Cerebellar nuclear complex (tissue), 1 donor: ENCODE results near the gene EPB41L2.

ENCODE experiments used
- DNase-seq, 2 experiments: peaks; one replicate each; lab custom pipeline; 2025; lab: John Stamatoyannopoulos, UW

Gene EPB41L2

DNA sequence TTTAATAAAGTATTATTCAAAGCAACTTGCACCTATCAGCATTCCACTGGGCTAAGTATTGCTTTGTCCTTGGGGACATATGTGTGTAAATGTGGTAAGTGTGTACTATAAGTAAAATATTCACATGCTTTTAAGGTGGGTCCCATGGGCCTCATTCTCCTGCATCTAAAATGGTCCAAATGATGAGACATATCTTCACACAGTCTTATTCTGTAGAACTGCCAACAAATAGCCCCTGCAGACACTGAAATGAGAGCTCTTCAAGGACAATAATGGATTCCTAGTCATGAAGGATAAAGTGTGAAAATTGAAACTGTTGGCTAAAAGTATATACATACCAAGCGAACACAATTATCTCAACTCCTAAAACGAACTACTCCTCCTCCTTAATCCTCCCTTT is 154.1 kb downstream of the EPB41L2 start:
- no peak for DNase-seq

DNA sequence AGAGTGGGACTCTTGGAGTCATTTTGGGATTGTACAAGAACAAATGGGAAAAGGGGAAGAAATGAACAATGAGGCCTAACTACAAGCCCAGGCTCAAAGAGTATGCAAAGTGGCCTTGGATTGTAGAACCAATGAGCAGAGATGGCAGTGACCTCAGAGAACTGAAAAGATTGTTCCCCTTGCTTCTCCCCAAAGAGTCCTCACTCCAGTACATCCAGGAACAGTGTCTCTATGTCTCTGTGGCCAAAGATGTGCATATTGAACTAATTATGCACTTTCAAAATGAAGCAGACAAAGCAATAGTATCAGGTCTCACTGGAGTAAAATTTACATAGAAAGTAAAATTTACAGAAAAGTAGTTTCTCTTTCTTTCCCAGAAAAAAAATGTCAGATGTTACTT is 154.9 kb downstream of the EPB41L2 start:
- DNase-seq = no peak

DNA sequence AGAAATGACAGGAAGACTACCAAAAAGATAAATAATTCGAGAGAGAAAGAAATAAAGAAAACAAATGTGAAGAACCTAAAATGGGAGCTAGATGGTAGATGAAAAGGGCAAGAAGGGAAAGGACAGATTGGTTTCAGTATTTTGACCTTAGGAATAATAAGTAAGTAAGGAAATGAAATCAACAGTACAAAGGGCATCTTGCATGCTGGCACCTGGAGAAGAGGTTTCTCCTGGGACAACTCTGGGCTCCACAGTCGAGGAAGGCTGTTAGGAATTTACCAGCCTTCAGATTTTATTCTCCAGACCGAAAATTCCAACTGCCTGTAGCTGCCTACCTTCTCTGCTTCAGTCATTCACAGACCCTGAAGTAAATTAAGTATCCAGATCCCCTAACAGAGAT is 155.4 kb downstream of the EPB41L2 start:
- DNase-seq = no peak

DNA sequence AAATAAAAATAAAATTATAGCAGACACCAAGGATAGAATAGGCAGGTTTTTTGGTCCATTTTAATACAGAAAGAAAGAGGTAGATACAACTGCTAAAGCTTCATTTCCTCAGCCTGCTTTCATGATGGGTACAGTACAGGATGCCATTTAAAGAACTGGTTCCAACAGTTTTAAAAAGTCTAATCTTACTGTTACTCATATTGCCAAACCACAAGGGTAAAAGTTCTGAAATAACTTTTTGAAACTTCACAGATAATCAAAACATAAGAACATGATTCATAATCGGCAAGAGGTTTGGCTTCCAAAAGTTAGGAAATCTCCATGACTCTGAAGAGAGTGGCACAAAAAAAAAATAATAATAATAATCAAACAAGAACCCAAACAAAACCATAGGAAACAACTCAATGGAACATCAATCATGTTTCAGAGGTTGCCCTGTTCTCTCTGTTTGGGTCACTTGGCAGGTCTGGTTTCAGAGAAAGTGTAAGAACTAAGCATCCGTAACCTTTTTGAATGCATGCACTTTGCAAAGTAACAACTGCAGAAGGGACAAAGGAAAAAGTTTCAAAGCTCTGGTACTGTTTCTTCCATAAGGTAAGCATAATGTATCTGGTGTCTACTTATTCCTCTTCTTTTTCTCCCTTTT is 156.2 kb downstream of the EPB41L2 start:
- no peak for DNase-seq

DNA sequence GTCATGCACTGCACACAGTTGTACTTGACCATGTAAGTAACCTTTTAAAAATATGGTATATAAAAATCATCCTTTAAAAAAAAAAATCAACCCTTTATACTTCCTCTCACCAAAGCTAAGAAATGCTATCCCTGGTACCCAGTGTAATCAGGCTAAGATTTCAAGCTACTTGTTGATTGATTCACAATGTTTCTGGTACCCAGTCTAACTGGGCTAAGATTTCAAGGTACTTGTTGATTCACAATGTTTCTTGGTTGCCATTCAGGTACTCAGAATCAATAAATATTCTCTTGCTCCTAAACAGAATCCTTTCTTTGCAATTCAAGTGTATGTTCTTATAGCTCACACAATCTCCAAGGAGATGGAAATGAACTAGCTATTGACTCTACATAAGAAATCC is 159.4 kb downstream of the EPB41L2 start:
- no peak for DNase-seq

DNA sequence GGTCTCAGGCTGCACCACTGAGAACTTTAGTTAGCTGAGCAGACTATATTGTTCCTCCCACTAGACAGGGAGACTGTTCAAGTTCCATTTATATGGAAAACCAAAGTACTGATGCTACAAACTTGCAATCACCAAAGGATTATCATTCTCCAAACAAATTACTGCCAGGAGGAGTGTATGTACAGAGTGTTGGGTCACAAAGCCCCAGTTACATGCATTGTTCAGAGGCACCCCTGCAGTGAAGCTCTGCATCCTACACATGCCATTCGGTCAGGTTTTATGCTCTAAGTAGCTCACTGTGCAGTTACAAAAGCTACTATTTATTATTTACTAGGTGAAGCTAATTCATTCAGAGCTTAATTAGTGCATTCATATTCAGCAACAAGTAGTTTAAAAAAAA is 160.0 kb downstream of the EPB41L2 start:
- no peak for DNase-seq

DNA sequence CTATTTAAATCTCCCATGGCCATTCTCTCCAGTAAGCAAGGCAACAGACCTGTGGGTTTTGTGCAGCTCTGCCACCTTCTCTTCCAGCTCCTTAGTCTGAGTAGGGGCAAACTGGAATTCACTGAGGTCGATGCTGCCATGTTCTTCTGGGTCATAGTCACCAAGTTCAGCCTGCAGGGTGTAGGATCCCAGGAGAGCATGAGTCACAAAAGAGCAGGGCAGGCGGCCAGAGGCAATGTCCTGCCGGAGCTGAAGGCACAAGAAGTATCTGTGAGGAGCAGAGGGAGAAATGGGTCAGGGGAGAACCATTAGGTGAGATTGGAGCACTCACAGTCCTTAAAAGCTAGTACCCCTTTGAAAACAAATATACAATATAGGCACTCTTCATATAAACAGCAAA is 162.1 kb downstream of the EPB41L2 start:
- no peak for DNase-seq

DNA sequence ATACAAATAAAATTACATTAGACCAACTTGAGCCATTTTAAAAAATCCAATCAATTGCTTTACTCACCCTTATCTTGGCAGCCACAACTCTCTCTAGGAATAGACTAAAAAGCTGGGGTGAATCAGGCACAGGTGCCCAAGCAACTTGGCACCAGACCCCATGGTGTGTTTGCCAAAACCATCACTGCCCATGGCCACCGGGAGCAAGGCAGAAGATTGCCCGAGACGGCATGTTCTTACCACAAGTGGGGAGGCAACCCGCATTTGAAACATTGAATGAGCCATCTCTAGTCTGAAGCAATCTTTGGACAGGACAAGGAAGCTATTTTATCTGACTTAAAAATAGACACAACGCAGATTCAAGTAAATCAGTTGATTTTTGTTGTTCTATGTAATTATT is 166.8 kb downstream of the EPB41L2 start:
- DNase-seq = no peak

DNA sequence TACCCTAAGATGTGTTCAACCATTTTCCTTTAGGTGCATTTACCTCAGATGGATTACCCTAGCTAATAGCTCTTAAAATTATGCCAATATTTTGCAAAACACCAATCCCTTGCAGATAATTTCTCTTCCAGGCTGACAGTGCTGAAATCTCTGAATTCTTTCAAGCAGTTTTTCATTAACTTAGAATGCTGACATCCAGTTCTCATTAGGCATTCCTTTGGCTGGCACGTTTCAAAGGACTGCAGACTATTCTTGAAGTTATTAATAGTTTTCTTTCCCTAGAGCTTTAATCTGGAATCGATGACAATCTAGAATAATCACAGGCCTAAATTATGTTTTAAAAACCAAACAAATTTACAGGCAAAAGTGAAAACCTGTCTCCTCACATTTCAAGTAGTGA is 167.5 kb downstream of the EPB41L2 start:
- DNase-seq = no peak

DNA sequence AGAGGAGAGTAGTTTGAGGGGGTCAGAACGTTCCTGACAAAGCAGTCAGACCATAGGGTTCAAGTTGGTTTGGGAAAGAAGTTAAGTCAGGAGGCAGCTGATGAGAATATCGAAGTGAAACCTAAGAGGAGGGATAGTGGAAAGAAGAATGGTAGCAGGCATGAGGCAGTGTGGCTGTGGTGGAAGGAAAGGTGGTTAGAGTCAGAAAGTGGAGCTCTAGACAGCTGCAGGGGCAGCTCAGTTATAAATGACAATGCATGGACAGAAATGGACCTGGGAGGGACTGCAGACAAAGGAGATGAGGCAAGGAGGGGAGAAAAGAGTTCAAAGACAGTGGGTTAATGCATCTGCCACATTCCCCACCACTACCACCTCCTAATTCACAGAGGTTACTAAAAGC is 169.3 kb downstream of the EPB41L2 start:
- no peak for DNase-seq

DNA sequence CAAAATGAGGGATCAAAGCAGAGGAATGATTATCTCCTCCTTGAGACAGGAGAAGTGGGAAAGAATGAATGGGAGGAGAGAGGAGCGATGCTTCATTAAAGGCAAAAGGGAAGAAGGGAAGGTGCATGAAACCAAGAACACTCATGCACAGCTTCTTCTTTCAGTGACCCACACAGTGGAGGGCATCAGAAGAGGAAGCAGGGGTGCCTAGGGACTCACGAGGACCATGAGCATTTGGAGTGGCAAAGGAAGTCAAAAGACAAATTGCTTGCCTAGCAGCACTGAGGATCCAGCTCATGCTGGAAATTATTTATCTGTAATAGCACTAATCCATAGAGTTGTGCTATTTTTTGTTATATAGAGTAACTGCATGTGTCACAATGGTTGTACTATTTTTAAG is 169.8 kb downstream of the EPB41L2 start:
- no peak for DNase-seq

DNA sequence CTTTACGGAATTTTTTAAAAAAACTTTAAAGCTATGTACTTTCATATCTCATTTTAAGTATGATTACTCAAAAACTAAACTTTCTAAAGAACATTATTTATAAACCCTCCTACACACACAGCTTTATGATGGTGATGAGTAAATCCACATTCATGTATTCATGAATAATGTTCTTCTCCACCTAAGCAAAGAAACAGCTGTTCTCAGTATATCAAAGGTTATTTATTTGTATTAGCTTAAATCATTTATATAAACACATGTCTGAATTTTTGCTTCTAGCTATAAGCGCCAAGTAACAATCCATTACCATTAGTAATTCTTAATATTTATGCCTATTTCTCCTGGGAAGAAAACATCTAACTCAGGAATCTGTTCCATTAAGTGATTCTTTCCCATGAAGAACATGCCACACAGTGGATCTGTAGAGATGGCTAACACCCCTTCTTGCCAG is 172.5 kb downstream of the EPB41L2 start:
- DNase-seq = no peak

DNA sequence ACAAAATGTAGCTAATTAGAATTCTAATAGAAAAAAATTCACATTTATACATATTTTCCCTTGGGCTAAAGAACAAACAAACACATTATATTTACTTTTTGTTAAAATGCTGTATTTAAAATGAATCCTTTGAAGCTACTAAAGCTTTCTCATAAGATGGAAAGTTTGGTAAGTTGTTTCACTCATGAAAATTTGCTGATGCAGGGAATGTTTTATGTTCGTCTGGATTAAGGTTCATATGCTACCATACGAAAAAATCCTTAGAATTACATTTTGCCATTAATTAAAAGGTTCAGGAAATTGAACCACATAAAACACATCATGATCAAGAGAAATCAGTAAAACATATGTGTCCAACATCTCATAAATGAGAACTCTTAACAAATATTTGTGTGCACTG is 173.6 kb downstream of the EPB41L2 start:
- no peak for DNase-seq

DNA sequence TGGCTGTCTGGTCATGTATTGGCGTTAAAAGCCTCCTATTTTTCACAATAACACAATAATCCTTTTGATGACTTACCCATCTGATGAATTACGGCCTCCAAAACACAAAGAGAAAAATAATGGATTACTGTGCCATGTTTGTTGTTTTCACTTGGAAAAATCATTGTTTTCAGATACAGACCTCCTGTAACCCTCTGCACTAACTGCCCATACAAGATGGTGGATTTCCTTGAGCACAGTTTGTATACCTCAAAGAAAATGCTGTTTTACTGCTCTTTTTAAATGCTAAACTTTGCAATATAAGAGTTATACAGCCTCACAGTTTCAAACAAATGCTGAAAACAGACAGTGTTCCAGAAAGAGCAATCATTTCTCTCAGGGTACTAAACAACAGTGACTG is 174.8 kb downstream of the EPB41L2 start:
- no peak for DNase-seq

DNA sequence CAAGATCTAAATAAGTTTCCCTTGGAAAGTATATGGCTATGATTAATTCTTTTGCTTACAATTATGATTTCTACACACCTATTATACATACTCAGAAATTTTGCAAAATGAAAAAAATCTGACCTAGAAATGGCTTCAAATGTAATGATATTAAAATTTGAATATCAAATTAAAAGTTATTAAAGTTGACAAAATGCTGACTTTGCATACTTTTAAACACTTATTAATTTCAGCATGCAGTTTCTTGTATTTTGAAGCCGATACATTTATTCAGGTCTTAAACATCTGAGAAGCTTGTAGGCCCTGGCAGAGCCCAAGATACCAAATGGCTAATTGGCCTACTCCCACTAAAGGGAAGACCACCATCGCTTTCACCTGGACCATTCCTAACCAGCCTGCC is 176.1 kb downstream of the EPB41L2 start:
- DNase-seq = no peak

DNA sequence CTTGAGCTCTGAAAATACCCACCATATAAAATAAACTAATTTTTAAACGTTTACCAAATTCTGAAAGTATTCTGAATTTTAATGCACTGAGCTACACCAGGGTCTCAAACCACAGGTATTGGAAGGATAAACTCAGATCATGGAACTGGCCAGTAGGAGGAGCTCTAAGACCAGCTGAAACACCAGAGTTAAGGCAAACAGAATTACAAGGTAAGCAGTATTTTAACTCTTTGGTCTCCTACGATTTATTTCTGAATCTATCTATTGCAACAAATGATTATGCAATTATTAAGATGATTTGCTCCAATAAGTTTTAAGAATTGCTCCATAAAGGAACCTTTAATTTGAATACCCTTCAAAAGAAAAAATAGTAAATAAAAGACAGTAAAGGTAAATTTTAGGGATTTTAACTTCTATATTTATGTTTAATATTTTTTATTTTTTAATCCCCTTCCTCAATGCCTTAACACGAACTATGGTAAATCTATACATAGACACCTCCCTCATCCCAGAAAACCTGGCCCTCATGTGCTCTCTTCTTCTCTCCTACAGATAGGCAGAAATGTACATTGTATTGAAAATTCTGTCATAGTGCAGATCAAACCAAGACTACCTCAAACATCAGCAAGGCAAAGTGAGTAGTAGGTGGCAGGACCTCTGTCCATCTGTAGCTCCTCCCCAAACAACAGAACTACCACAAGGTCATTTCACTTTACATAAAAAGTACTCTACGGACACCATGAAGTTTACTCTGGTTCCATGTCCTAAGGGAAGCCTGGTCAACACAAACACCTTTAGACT is 177.5 kb downstream of the EPB41L2 start:
- DNase-seq = peak in 1 of 2 experiments; percentile 44

DNA sequence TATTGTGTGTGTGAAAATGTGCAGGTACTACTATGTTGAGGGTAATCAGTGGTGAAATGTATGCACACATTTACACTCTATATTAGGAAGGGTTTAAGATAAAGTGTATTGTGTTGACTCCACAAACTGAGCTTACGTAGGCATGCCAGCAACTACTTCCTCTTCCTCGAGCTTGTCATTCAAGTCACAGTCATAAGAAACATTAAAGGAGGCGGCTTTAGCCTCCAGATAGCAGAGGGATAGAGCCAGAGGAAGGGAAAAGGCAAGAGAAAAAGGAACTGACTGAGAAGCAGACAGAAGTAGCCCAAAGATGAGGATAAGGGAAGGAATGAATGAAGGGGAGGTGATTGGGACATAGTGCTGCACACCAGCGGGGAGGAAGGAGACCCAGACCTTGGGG is 180.7 kb downstream of the EPB41L2 start:
- DNase-seq = no peak

DNA sequence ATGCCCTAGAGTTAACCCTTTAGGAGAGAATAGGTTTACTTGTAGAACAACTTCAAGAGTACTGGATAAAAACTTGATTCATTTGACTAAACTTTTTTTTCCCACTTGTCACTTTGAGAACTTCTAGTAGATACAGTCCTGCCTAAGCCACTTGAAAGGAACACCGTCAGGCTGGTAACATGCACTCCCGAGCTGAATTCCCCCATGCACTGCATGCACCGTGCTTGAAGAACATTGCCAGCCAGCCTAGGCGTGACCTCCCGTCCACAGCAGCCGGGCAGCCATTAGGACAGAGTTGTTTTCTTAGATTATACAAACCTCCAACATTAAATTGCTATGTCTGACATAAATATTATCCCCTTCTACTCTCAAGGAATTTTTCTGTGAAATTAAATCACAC is 183.2 kb downstream of the EPB41L2 start:
- no peak for DNase-seq

DNA sequence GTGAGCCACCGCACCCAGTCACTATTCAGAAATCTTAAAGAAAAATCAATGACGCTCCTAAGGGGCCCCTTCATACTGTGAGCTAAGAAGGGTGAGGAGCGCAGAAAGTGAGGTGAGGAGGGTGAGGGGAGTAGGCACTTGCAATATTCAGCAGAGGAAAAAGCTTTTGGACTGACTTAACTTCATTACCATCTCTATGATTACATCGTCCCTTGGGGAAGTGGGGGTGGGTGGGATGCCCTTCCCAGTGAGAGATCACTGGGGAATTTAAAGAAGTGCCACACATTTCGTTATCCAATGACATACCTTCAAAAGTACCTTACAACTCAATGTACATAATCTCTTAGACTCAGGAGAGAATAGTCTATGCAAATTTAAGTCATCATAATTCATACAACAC is 189.3 kb downstream of the EPB41L2 start:
- no peak for DNase-seq

DNA sequence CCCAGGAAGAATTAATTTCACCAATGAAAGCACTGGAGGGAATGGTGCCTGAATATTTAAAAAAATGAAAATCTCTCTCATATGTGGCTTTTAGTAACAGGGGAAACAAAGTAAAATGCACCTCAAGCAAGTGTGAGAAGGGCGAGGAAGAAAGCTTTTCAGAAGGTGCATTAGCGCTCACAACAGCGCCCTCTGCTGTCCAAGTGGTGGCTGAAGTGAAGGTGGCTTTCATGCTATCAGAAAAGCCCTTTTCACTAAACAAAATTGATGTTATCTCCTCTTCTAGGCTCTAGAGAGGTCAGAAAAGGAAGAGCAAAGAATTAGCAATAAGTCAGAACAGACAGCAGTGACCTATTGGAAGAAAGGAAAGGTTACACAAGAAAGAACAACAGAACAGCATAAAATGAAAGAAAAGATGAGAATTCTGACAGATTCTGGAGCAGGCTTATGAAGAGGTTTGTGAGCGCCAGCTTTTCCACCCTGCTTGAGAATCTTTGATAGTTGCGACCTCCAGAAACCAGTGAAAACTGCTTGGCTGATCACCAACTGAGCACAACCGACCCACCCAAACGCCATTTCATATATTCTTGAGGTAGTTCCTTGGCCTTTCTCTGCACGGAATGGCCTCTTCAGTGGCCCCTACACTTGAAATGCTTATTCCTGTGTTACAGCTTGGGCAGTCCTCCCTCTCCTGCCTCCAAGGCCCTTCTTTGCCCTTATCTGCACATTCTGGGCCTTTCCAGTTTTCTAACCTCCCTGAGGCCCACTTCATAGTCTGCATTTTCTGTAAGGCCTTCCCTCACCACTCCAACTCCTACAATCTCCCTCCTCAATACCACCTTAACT is 190.6 kb downstream of the EPB41L2 start:
- DNase-seq = no peak

DNA sequence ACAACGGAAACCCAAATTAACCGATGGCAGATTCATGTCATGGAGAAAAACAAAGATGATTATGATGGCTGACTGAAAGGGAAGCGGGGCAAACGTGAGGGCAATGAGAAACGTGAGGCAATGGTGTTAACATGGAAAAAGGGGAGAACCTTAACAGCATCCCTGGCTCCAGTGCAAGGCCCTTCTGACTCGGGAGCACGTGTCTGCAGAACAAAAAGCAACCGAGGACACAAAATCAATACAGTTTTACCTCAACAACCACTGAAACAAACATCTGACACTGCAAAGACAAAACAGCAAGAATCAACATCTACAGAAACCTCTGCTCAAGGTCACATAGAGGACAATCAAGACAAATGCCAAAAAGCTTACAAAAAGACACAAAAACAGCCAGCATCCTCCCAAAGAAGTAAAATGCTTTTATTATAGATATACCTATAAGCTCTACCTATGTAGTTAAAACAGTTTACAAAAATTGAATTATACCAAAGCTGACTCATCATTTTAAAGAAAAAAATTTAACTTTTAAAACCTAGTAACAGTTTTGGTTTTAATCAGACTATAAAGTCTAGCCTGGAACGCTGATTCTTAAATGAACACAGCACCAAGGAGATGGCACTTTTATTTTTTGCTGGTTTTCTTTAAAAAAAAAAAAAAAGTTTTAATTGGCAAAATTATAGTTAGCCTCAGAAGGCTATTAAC is 192.7 kb downstream of the EPB41L2 start:
- DNase-seq = no peak

DNA sequence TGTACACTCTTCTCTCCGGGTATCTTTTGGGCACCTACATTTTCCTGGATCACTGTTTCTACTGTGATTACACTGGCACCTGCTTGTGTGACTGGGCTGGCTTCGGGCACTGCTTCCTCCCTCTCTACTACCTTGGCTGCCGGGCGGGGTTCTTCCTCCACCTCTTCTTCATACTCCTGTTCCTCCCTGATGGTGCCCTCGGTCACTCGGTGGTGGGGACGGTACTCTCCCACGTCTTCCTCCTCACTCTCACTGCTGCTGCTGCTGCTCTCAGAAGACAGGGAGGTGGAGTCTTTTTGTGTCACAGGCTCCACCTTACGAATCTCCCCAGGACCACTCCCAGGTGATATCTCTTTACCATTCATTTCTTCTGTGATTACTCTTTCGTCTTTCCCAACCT is 193.4 kb downstream of the EPB41L2 start:
- no peak for DNase-seq
